SK-N-SH (cell line): ENCODE results near the gene CASK. TPM values are rescaled to one million over a fixed set of nuclear protein-coding genes. Genes with fewer than 3 reads are reported as not detected.

ENCODE experiments used
- CTCF ChIA-PET: fragments of 300-600, 350-600 bp; formaldehyde crosslinking; extraction: SDS; loops from one replicate; lab custom pipeline; 2021; lab: Yijun Ruan, JAX
- POLR2A ChIA-PET: fragments of 350-600 bp; sonication (Branson Sonifier 250); formaldehyde crosslinking; extraction: SDS; loops from one replicate; lab custom pipeline; 2020; ENCODE audit warnings: antibody characterized with exemption, inconsistent platforms; lab: Yijun Ruan, JAX
- DNase-seq: peaks from one replicate; pipeline ENCODE4 v3.0.0; 2012
- H2AFZ ChIP-seq: fragments of 200-600 bp; sonication (generic); 2 replicates; pipeline ENCODE4 v1.8.1; 2016; ENCODE audit warnings: antibody characterized with exemption, mild to moderate bottlenecking, low read depth
- H3F3A ChIP-seq: fragments of 200-600 bp; sonication (generic); replicated peaks from 2 replicates; pipeline ENCODE3; 2016; ENCODE audit warnings: antibody characterized with exemption, mild to moderate bottlenecking; ENCODE audit not compliant: insufficient read depth
- H3K27ac ChIP-seq, 2 experiments: fragments of 200-500 bp in 1 of 2; fragments of 200-600 bp in 1 of 2; sonication (Bioruptor generic) in 1 of 2; sonication (generic), shearing (Covaris generic) in 1 of 2; 2 replicates each; pipeline versions ENCODE4 v1.5.1 to v1.6.1; 2014 to 2016; ENCODE audit warnings: low read depth in 2 of 2, inconsistent platforms in 1 of 2, low read length in 1 of 2, mild to moderate bottlenecking in 1 of 2, mixed read lengths in 1 of 2
- H3K27me3 ChIP-seq: fragments of 200-600 bp; sonication (generic), shearing (Covaris generic); 2 replicates; pipeline ENCODE4 v1.6.1; 2016; ENCODE audit warnings: mixed run types; ENCODE audit not compliant: insufficient read depth
- H3K36me3 ChIP-seq, 2 experiments: fragments of 200-500 bp in 1 of 2; fragments of 200-600 bp in 1 of 2; sonication (Bioruptor generic) in 1 of 2; sonication (generic) in 1 of 2; replicated peaks in 1 of 2; 2 replicates each; pipeline versions ENCODE3 to v1.5.1; 2014 to 2016; ENCODE audit warnings: low read length in 1 of 2, mild to moderate bottlenecking in 1 of 2; ENCODE audit not compliant: insufficient read depth in 2 of 2, control insufficient read depth in 1 of 2
- H3K4me1 ChIP-seq, 2 experiments: fragments of 200-500 bp in 1 of 2; fragments of 200-600 bp in 1 of 2; sonication (Bioruptor generic) in 1 of 2; sonication (generic), shearing (Covaris generic) in 1 of 2; 2 replicates each; pipeline versions ENCODE4 v1.5.1 to v1.6.1; 2014 to 2016; ENCODE audit warnings: low read depth in 1 of 2, low read length in 1 of 2, mixed run types in 1 of 2; ENCODE audit not compliant: insufficient read depth in 2 of 2, control insufficient read depth in 1 of 2
- H3K4me2 ChIP-seq: fragments of 200-600 bp; sonication (generic), shearing (Covaris generic); 2 replicates; pipeline ENCODE4 v1.6.1; 2017; ENCODE audit warnings: mixed run types
- H3K4me3 ChIP-seq, 2 experiments: fragments of 200-500 bp in 1 of 2; fragments of 200-600 bp in 1 of 2; sonication (Bioruptor generic) in 1 of 2; sonication (generic), shearing (Covaris generic) in 1 of 2; 2 replicates each; pipeline versions ENCODE4 v1.5.1 to v1.8.1; 2014 to 2016; ENCODE audit warnings: low read depth in 2 of 2, inconsistent platforms in 1 of 2, low read length in 1 of 2, mild to moderate bottlenecking in 1 of 2, mixed read lengths in 1 of 2, moderate library complexity in 1 of 2
- H3K79me2 ChIP-seq: fragments of 200-600 bp; sonication (generic); 2 replicates; pipeline ENCODE4 v1.8.1; 2017; ENCODE audit warnings: mild to moderate bottlenecking; ENCODE audit not compliant: insufficient read depth
- H3K9ac ChIP-seq: fragments of 200-600 bp; sonication (generic); 2 replicates; pipeline ENCODE4 v1.6.1; 2017; ENCODE audit warnings: mixed run types
- H3K9me2 ChIP-seq: fragments of 200-600 bp; sonication (generic); 2 replicates; pipeline ENCODE4 v1.6.1; 2017; ENCODE audit warnings: mixed run types
- H3K9me3 ChIP-seq: fragments of 200-600 bp; sonication (generic); 2 replicates; pipeline ENCODE4 v1.6.1; 2017; ENCODE audit warnings: mixed run types, mild to moderate bottlenecking, moderate library complexity
- H4K20me1 ChIP-seq: fragments of 200-600 bp; sonication (generic); 2 replicates; pipeline ENCODE4 v1.6.1; 2017; ENCODE audit warnings: mild to moderate bottlenecking, mixed run types; ENCODE audit not compliant: insufficient read depth
- ELF1 ChIP-seq: IDR thresholded peaks from 2 replicates; pipeline ENCODE4 v1.4.0; 2012
- EP300 ChIP-seq, 2 experiments: IDR thresholded peaks; 2 replicates each; pipeline versions ENCODE4 v1.4.0 to v1.6.1; 2012; ENCODE audit warnings: borderline replicate concordance in 1 of 2, low read depth in 1 of 2, low read length in 1 of 2
- FOSL2 ChIP-seq: IDR thresholded peaks from 2 replicates; pipeline ENCODE4 v1.4.0; 2012; ENCODE audit warnings: low read depth, mild to moderate bottlenecking, moderate library complexity, borderline replicate concordance
- FOXM1 ChIP-seq: IDR thresholded peaks from 2 replicates; pipeline ENCODE4 v1.4.0; 2012; ENCODE audit warnings: low read depth, mild to moderate bottlenecking
- GATA2 ChIP-seq: sonication (generic); formaldehyde crosslinking; IDR thresholded peaks from 2 replicates; pipeline ENCODE4 v1.5.0; 2020; ENCODE audit warnings: mild to moderate bottlenecking, missing genetic modification reagents
- MAX ChIP-seq: IDR thresholded peaks from 2 replicates; pipeline ENCODE4 v1.4.0; 2012; ENCODE audit warnings: low read depth
- MEF2A ChIP-seq: IDR thresholded peaks from 2 replicates; pipeline ENCODE4 v1.4.0; 2012; ENCODE audit warnings: low read depth, borderline replicate concordance
- NFIC ChIP-seq: IDR thresholded peaks from 2 replicates; pipeline ENCODE4 v1.4.0; 2012; ENCODE audit warnings: borderline replicate concordance
- PBX3 ChIP-seq: IDR thresholded peaks from 2 replicates; pipeline ENCODE4; 2012
- POLR2AphosphoS5 ChIP-seq: IDR thresholded peaks from 2 replicates; pipeline ENCODE4 v1.6.1; 2012; ENCODE audit warnings: low read depth, low read length
- RAD21 ChIP-seq: IDR thresholded peaks from 2 replicates; pipeline ENCODE4 v1.6.1; 2012; ENCODE audit warnings: mild to moderate bottlenecking, low read length
- RCOR1 ChIP-seq: fragments of 150-350 bp; IDR thresholded peaks from 2 replicates; pipeline ENCODE4 v1.6.1; 2017; ENCODE audit warnings: antibody characterized with exemption, low read length
- RFX5 ChIP-seq: IDR thresholded peaks from 2 replicates; pipeline ENCODE4 v1.6.1; 2012; ENCODE audit warnings: mild to moderate bottlenecking, improper control_type of control experiment, low read length
- RXRA ChIP-seq: IDR thresholded peaks from 2 replicates; pipeline ENCODE4 v1.4.0; 2012; ENCODE audit warnings: low read depth, mild to moderate bottlenecking, borderline replicate concordance
- SIN3A ChIP-seq: IDR thresholded peaks from 2 replicates; pipeline ENCODE4 v1.6.1; 2012; ENCODE audit warnings: low read depth, mild to moderate bottlenecking, low read length, moderate library complexity, borderline replicate concordance
- SMC3 ChIP-seq: IDR thresholded peaks from 2 replicates; pipeline ENCODE4 v1.6.1; 2012; ENCODE audit warnings: low read depth, low read length, improper control_type of control experiment
- TCF12 ChIP-seq: IDR thresholded peaks from 2 replicates; pipeline ENCODE4 v1.4.0; 2012
- TEAD4 ChIP-seq: IDR thresholded peaks from 2 replicates; pipeline ENCODE4 v1.4.0; 2012; ENCODE audit warnings: mild to moderate bottlenecking, borderline replicate concordance; ENCODE audit not compliant: insufficient read depth
- USF2 ChIP-seq: fragments of 150-350 bp; IDR thresholded peaks from 2 replicates; pipeline ENCODE4 v1.6.1; 2017; ENCODE audit warnings: antibody characterized with exemption, low read length, low read depth, borderline replicate concordance
- WGBS: methylation state at CpG from one replicate; pipeline ENCODE4 v1.1.6; 2017; ENCODE audit warnings: low lambda C conversion rate; 5-methylcytosine and 5-hydroxymethylcytosine counted together
- polyA plus RNA-seq, 3 experiments: library from polyadenylated mRNA; depleted of rRNA; stranded (reverse); fragments of >200 nt; gene quantifications; 2 replicates each; pipeline ENCODE4 v1.2.3, GENCODE V29; 2012
- TF ChIP-seq, protein P1 (sequence below): fragments of 200-600 bp; sonication (generic); IDR thresholded peaks from 2 replicates; pipeline ENCODE4 v1.6.1; 2017; ENCODE audit warnings: antibody characterized with exemption, mild to moderate bottlenecking, moderate library complexity
- TF ChIP-seq, protein P2 (sequence below): IDR thresholded peaks from 2 replicates; pipeline ENCODE4 v1.4.0; 2012; ENCODE audit warnings: low read depth, borderline replicate concordance

The CASK gene
- polyA plus RNA-seq, 1 of the 3 experiments (the other 2 are of a cell fraction): 7.0 TPM

DNA sequence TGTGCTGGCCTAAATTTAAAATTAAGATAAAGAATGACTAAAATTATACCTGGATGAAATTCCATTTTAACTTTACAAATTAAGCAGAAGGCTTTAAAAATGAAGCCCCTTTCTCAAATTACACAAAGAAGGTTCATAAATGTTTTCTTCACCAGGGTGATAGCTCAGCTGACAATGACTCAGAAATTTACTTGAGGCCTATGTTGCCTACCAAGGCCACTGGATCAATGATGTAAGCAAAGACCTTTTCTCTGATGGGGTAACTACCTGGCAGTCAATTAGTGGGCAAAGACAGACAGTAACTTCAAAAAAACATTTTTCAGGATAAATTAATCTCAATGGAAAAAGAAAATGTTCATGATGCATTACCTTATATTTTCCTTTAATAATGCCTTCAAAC is 258.4 kb downstream of the CASK start:
- CTCF ChIA-PET: no interaction called here
- H3K9ac ChIP-seq: no peak overlapping the region
- DNase-seq: no peak
- H3K9me3 ChIP-seq: no peaks in the 10 kb centered on the region
- H3K4me2 ChIP-seq: no peak overlapping the region
- POLR2A ChIA-PET: no interaction called here
- no peaks in the 10 kb centered on the region for H4K20me1 ChIP-seq
- no peaks in the 10 kb centered on the region for H3F3A ChIP-seq
- no peaks in the 10 kb centered on the region for H3K4me1 ChIP-seq
- no peaks in the 10 kb centered on the region for H3K9me2 ChIP-seq
- no peaks in the 10 kb centered on the region for H3K27me3 ChIP-seq
- no peak overlapping the region for H3K4me3 ChIP-seq
- peaks cover 0 to 2% of the 10 kb centered on the region in 2 experiments for H3K36me3 ChIP-seq
- no peak for TF ChIP-seq RFX5
- no peak for TF ChIP-seq EP300 (IDR thresholded peaks at IDR 0.05; ENCODE audit: borderline replicate concordance in 1 of 2, low read depth in 1 of 2, low read length in 1 of 2)
- no peak for TF ChIP-seq MEF2A
- no peak for TF ChIP-seq TEAD4
- no peak for TF ChIP-seq POLR2AphosphoS5
- TF ChIP-seq USF2: no peak
- no peak for TF ChIP-seq FOSL2
- TF ChIP-seq RCOR1: no peak
- TF ChIP-seq, protein P1, sequence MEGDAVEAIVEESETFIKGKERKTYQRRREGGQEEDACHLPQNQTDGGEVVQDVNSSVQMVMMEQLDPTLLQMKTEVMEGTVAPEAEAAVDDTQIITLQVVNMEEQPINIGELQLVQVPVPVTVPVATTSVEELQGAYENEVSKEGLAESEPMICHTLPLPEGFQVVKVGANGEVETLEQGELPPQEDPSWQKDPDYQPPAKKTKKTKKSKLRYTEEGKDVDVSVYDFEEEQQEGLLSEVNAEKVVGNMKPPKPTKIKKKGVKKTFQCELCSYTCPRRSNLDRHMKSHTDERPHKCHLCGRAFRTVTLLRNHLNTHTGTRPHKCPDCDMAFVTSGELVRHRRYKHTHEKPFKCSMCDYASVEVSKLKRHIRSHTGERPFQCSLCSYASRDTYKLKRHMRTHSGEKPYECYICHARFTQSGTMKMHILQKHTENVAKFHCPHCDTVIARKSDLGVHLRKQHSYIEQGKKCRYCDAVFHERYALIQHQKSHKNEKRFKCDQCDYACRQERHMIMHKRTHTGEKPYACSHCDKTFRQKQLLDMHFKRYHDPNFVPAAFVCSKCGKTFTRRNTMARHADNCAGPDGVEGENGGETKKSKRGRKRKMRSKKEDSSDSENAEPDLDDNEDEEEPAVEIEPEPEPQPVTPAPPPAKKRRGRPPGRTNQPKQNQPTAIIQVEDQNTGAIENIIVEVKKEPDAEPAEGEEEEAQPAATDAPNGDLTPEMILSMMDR: no peak
- TF ChIP-seq GATA2 (CRISPR knock-in tag): no peak
- no peak for TF ChIP-seq RAD21
- TF ChIP-seq, all 33 proteins: peak for 0
- Histone ChIP-seq H3K27ac (peak overlapping the region in 1 of 2 experiments; percentile 13; a peak in 1 of 4 replicates), H3K79me2 (no peaks in the 10 kb centered on the region), H2AFZ (no peak overlapping the region)

DNA sequence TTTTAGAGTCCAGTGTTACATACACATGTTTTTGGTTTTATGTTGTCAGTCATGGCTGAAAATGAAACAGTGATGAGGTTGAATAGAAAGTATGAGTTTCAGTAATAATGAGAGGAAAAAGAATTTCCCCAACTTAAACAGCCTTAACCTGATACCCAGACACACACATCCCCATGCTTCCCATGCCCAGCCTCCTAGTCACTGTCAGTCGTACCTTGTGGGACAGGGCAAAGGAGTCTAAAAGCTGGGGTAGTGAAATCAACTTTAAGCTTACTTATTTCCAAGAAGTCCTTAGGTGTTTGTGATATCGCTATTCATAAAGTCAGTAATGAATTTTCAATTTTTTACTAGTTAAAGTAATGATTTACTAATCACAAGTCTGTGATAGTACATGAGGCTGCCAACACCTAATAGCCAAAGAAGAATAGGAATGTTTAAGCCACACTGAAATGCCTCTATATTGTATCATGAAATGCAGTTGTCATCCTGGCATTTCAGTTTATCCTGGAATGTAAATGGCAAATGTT is 258.9 kb downstream of the CASK start:
- Histone ChIP-seq H3K4me1 (no peaks in the 10 kb centered on the region), H3K79me2 (no peaks in the 10 kb centered on the region), H4K20me1 (no peaks in the 10 kb centered on the region), H3K27me3 (no peaks in the 10 kb centered on the region), H3K9me2 (no peaks in the 10 kb centered on the region), H3K36me3 (peaks cover 0 to 2% of the 10 kb centered on the region in 2 experiments), H3K4me3 (no peak overlapping the region), H3K27ac (peak overlapping the region in 1 of 2 experiments; percentile 13; a peak in 1 of 4 replicates), H3F3A (no peaks in the 10 kb centered on the region), H2AFZ (no peak overlapping the region), H3K9ac (no peak overlapping the region), H3K9me3 (no peaks in the 10 kb centered on the region), H3K4me2 (no peak overlapping the region)
- CTCF ChIA-PET: no interaction called here
- no peak for DNase-seq
- 40% methylated on average over 2 of the region's 2 CpGs for WGBS
- POLR2A ChIA-PET: no interaction called here
- TF ChIP-seq, protein P2, sequence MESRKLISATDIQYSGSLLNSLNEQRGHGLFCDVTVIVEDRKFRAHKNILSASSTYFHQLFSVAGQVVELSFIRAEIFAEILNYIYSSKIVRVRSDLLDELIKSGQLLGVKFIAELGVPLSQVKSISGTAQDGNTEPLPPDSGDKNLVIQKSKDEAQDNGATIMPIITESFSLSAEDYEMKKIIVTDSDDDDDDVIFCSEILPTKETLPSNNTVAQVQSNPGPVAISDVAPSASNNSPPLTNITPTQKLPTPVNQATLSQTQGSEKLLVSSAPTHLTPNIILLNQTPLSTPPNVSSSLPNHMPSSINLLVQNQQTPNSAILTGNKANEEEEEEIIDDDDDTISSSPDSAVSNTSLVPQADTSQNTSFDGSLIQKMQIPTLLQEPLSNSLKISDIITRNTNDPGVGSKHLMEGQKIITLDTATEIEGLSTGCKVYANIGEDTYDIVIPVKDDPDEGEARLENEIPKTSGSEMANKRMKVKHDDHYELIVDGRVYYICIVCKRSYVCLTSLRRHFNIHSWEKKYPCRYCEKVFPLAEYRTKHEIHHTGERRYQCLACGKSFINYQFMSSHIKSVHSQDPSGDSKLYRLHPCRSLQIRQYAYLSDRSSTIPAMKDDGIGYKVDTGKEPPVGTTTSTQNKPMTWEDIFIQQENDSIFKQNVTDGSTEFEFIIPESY: no peak
- TF ChIP-seq NFIC: no peak
- no peak for TF ChIP-seq TCF12
- TF ChIP-seq FOXM1: no peak
- no peak for TF ChIP-seq ELF1
- TF ChIP-seq GATA2 (CRISPR knock-in tag): no peak
- TF ChIP-seq SMC3: no peak
- no peak for TF ChIP-seq MAX
- no peak for TF ChIP-seq SIN3A
- no peak for TF ChIP-seq POLR2AphosphoS5
- TF ChIP-seq PBX3: no peak
- TF ChIP-seq RXRA: no peak
- TF ChIP-seq USF2: no peak
